Dermis blood vessel endothelial cell (primary cell): ENCODE measurements around the gene ZBTB8OS. TPM values are rescaled to one million over a fixed set of nuclear protein-coding genes. Genes with fewer than 3 reads are reported as not detected.

Source experiments
- DNase-seq: peaks from one replicate; pipeline ENCODE4 v3.0.0; 2010
- total RNA-seq: library from RNA; depleted of rRNA; stranded (reverse); fragments of >200 nt; gene quantifications from 2 replicates; pipeline ENCODE4 v1.2.3, GENCODE V29; 2014

The ZBTB8OS gene
- total RNA-seq, 1 donor from 2014 or later = 39.1 TPM

DNA sequence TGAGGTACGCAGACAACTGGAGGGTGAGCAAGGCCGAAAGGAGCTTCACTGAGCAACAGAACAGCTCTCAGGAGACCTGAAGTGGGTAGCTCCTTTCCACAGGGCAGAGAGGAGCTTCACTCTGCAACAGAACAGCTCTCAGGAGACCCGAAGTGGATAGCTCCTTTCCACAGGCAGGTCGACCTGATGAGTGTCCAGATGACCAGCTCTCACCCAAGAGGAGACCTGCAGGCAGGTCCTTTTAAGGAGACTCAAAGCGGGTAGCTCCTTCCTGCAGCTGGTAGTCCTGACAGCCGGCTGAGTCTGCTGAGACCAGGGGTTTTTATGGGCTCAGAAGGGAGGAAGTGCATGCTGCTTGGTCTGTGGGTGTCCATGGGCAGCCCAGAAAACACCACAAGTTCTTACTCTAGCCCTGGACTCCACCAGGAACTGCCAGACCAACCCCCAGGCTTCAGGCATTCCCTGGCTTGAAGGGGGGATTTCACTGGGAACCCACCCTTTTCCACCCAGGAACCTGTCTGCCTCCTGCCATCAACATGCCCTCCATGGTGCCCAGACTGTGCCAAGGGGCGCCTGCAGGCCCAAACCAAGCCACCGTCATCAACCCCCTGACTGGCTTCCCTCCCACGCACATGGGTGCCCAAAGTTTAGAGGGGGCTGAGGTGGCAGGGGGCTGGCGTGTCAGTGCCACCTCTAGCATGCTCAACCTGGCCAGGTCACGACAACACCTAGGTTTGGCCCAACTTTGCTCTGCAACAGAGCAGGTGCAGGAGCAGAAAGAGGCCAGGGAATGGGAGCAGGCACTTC, 43.6 kb downstream of the ZBTB8OS start:
- no peak for DNase-seq

DNA sequence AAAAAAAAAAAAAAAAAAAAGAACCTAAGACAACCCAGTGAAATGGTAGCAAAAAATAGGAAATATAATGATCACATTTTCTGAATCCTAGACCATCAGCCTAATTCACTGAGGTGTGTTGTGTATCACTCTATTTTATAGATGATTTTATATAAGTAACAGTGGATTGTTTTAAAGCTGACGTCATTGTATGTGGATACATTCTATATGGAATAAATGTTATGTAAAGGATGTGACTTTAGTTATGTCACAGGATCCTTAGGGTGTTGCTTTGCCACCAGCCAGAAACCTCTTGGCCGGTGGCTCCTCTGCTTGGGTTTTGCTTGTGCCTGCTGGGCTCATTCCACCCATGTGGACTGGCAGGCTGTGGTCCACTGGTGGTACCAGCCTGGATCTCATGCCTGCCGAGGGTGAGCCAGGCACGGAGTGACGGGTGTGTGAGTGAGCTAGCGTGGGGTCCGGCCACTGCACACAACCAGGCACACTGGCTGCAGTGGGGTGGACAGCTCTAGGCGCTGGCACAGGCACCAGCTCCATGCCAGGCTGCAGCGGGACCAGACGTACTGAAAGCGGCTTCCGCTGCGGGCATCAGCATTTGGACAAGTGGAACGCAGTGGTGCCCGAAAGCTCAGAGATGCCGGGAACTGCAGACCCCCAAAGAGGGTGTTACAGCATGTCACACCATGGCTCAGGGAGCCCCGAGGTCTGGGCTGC, 44.5 kb downstream of the ZBTB8OS start:
- DNase-seq = no peak

- no peak for DNase-seq
These were observed 50.3 kb downstream of the ZBTB8OS start for GRCh38 chr1:32600034-32600433.

- no peak for DNase-seq
These were observed 57.4 kb downstream of the ZBTB8OS start for GRCh38 chr1:32592943-32593342.

- no peak for DNase-seq
These were observed 69.9 kb downstream of the ZBTB8OS start for GRCh38 chr1:32580348-32581017.

Other genes with a start within 250 kb of the ZBTB8OS start
- under 0.01 TPM in 2 replicates for gene ZBTB8B, start 185.5 kb downstream of the ZBTB8OS start, total RNA-seq
- gene ZBTB8A, start 111.1 kb downstream of the ZBTB8OS start, total RNA-seq = 11.3 and 12.6 TPM in 2 replicates
- gene RBBP4, start 658 bp upstream of the ZBTB8OS start, total RNA-seq = 193 and 244 TPM in 2 replicates
- 16.4 and 21.4 TPM in 2 replicates for gene SYNC, start 52.2 kb upstream of the ZBTB8OS start, total RNA-seq
- 63.6 and 84.0 TPM in 2 replicates for gene YARS1, start 166.8 kb upstream of the ZBTB8OS start, total RNA-seq
- gene S100PBP, start 167.1 kb upstream of the ZBTB8OS start, total RNA-seq = 33.7 and 50.0 TPM in 2 replicates
- 0.85 and 0.88 TPM in 2 replicates for gene FNDC5, start 220.4 kb upstream of the ZBTB8OS start, total RNA-seq
- gene HPCA, start 235.9 kb upstream of the ZBTB8OS start, total RNA-seq = 0.05 TPM in 1 of 2 replicates, not detected in the other